GM19023 (cell line): Measurements from ENCODE around the gene MUS81.

Experiments used
- ATAC-seq: cut with Tn5 transposase; IDR thresholded peaks from one replicate; pipeline ENCODE4 v1.9.1; 2021; ENCODE audit warnings: mild to moderate bottlenecking, moderate library complexity; ENCODE audit not compliant: unreplicated experiment

MUS81 gene

GRCh38 chr11:65871811-65872548, 11.7 kb downstream of the MUS81 start:
- ATAC-seq: no peak

GRCh38 chr11:65872586-65873317, 12.5 kb downstream of the MUS81 start, which contains the start of gene EFEMP2:
TSS of gene EFEMP2 (minus strand) at chr11:65872800. CDS start at chr11:65872354, 446 bp downstream.
- ATAC-seq: no peak

- peak; percentile 81 for ATAC-seq
Observed at GRCh38 chr11:65873318-65874156, 13.3 kb downstream of the MUS81 start.

GRCh38 chr11:65879617-65880016, 19.4 kb downstream of the MUS81 start, which contains the start of gene CTSW:
TSS of gene CTSW (plus strand) at chr11:65879837. CDS start at chr11:65879855, 18 bp downstream.
- no peak for ATAC-seq

GRCh38 chr11:65880027-65880426, 19.8 kb downstream of the MUS81 start:
- no peak for ATAC-seq

GRCh38 chr11:65880844-65881421, 20.7 kb downstream of the MUS81 start:
- ATAC-seq: no peak

- no peak for ATAC-seq
Observed at GRCh38 chr11:65882120-65883057, 22.2 kb downstream of the MUS81 start.

- no peak for ATAC-seq
Observed at GRCh38 chr11:65883058-65883761, 23.0 kb downstream of the MUS81 start.

- ATAC-seq: no peak
Observed at GRCh38 chr11:65883786-65884715, 23.8 kb downstream of the MUS81 start.

- ATAC-seq: no peak
Observed at GRCh38 chr11:65884716-65885092, 24.5 kb downstream of the MUS81 start.

- no peak for ATAC-seq
Observed at GRCh38 chr11:65885231-65885630, 25.0 kb downstream of the MUS81 start.

GRCh38 chr11:65885808-65886536, 25.7 kb downstream of the MUS81 start:
- no peak for ATAC-seq

- ATAC-seq: no peak
Observed at GRCh38 chr11:65886826-65887722, 26.8 kb downstream of the MUS81 start.

GRCh38 chr11:65887723-65888162, 27.5 kb downstream of the MUS81 start:
- ATAC-seq: peak; percentile 0

- ATAC-seq: peak; percentile 40
Observed at GRCh38 chr11:65888163-65888814, 28.1 kb downstream of the MUS81 start, which contains the start of gene FIBP. TSS of gene FIBP (minus strand) at chr11:65888471. CDS start at chr11:65888418, 53 bp downstream.
